H1 (cell line): ENCODE measurements around the gene CNOT10. TPM values are rescaled to one million over a fixed set of nuclear protein-coding genes. Genes with fewer than 3 reads are reported as not detected.

ENCODE experiments used
- CTCF ChIA-PET: fragments of 300-600 bp; sonication (Branson Sonifier 250); formaldehyde crosslinking; loops from one replicate; lab custom pipeline; 2021; ENCODE audit not compliant: partially characterized antibody; lab: Charles Lee
- POLR2A ChIA-PET: fragments of 300-600 bp; sonication (Branson Sonifier 250); formaldehyde crosslinking; loops from one replicate; lab custom pipeline; 2021; ENCODE audit warnings: inconsistent platforms; ENCODE audit not compliant: partially characterized antibody; lab: Charles Lee
- DNase-seq, 2 experiments: peaks; one replicate each; pipeline versions ENCODE4 v3.0.0 to v3.0.0-alpha.2; 2010 to 2022; ENCODE audit warnings: low spot score in 2 of 2, low read depth in 1 of 2, mixed read lengths in 1 of 2
- FAIRE-seq: peaks from 2 replicates; lab custom pipeline; 2011; peaks lifted over from hg19 to GRCh38; lab: Jason Lieb, UNC
- H2AFZ ChIP-seq: 2 replicates; pipeline ENCODE4 v1.8.1; 2012; ENCODE audit warnings: low read length, inconsistent platforms
- H2AK5ac ChIP-seq: 2 replicates; pipeline ENCODE4 v1.6.1; 2013; ENCODE audit warnings: low read depth, low read length
- H2BK120ac ChIP-seq: replicated peaks from 2 replicates; pipeline ENCODE3; 2013; ENCODE audit warnings: low read depth, low read length, inconsistent platforms
- H2BK12ac ChIP-seq: 2 replicates; pipeline ENCODE4 v1.6.1; 2013; ENCODE audit warnings: low read depth, low read length
- H2BK15ac ChIP-seq: 2 replicates; pipeline ENCODE4 v1.6.1; 2013; ENCODE audit warnings: low read length
- H2BK20ac ChIP-seq: 2 replicates; pipeline ENCODE4 v1.6.1; 2013; ENCODE audit warnings: low read length
- H2BK5ac ChIP-seq: 2 replicates; pipeline ENCODE4 v1.6.1; 2013; ENCODE audit warnings: low read depth, low read length
- H3K14ac ChIP-seq: 2 replicates; pipeline ENCODE4 v1.6.1; 2013; ENCODE audit warnings: inconsistent platforms; ENCODE audit not compliant: insufficient read length
- H3K18ac ChIP-seq: 2 replicates; pipeline ENCODE4 v1.6.1; 2013; ENCODE audit warnings: low read length; ENCODE audit errors: extremely low read depth
- H3K23ac ChIP-seq: 2 replicates; pipeline ENCODE4 v1.6.1; 2013; ENCODE audit warnings: inconsistent platforms; ENCODE audit not compliant: insufficient read length
- H3K23me2 ChIP-seq: 2 replicates; pipeline ENCODE4 v1.6.1; 2013; ENCODE audit warnings: low read depth, low read length
- H3K27ac ChIP-seq: 2 replicates; pipeline ENCODE4 v1.6.1; 2011; ENCODE audit warnings: low read depth, low read length, inconsistent platforms
- H3K27me3 ChIP-seq, 4 experiments: replicated peaks in 1 of 4; 1 replicate in 1 of 4; 2 replicates in 3 of 4; pipeline versions ENCODE4 v1.6.1 to v1.8.1; 2011 to 2013; ENCODE audit warnings: low read length in 3 of 4, mild to moderate bottlenecking in 3 of 4, inconsistent platforms in 2 of 4, mixed read lengths in 2 of 4, moderate library complexity in 1 of 4; ENCODE audit not compliant: control insufficient read depth in 3 of 4, insufficient read depth in 3 of 4; ENCODE audit errors: extremely low read depth in 1 of 4
- H3K36me3 ChIP-seq, 4 experiments: 2 replicates each; pipeline versions ENCODE4 v1.6.1 to v1.8.1; 2011 to 2013; ENCODE audit warnings: mild to moderate bottlenecking in 4 of 4, low read length in 3 of 4, moderate library complexity in 2 of 4, control low read depth in 1 of 4, inconsistent platforms in 1 of 4; ENCODE audit not compliant: insufficient read depth in 4 of 4, control insufficient read depth in 2 of 4
- H3K4ac ChIP-seq: replicated peaks from 2 replicates; pipeline ENCODE3; 2013; ENCODE audit warnings: low read length, low read depth, mixed read lengths, inconsistent platforms; ENCODE audit not compliant: insufficient read length
- H3K4me1 ChIP-seq, 4 experiments: replicated peaks in 1 of 4; 1 replicate in 1 of 4; 2 replicates in 3 of 4; pipeline versions ENCODE4 v1.6.1 to v1.8.1; 2011 to 2013; ENCODE audit warnings: low read length in 3 of 4, inconsistent platforms in 2 of 4, mixed read lengths in 1 of 4; ENCODE audit not compliant: insufficient read depth in 4 of 4, control insufficient read depth in 3 of 4
- H3K4me2 ChIP-seq, 2 experiments: 2 replicates each; pipeline versions ENCODE4 v1.6.1 to v1.8.1; 2011 to 2013; ENCODE audit warnings: low read depth in 2 of 2, low read length in 2 of 2, control low read depth in 1 of 2, inconsistent platforms in 1 of 2, mild to moderate bottlenecking in 1 of 2; ENCODE audit not compliant: insufficient read depth in 1 of 2
- H3K4me3 ChIP-seq, 4 experiments: fragments of 200-600, 300-600 bp in 1 of 4; sonication (generic), shearing (Covaris generic), sonication (Bioruptor Twin) in 1 of 4; 2 replicates each; pipeline versions ENCODE4 v1.5.1 to v1.8.1; 2011 to 2016; ENCODE audit warnings: low read length in 4 of 4, low read depth in 3 of 4, control low read depth in 2 of 4, inconsistent platforms in 2 of 4, mild to moderate bottlenecking in 2 of 4, mixed read lengths in 1 of 4, moderate library complexity in 1 of 4; ENCODE audit not compliant: insufficient read depth in 2 of 4; ENCODE audit errors: extremely low read depth in 1 of 4
- H3K56ac ChIP-seq: replicated peaks from 2 replicates; pipeline ENCODE3; 2013; ENCODE audit warnings: low read depth, mild to moderate bottlenecking, mixed read lengths, low read length, inconsistent platforms; ENCODE audit not compliant: insufficient read length
- H3K79me1 ChIP-seq: 2 replicates; pipeline ENCODE4 v1.6.1; 2013; ENCODE audit warnings: low read depth, low read length, control low read depth
- H3K79me2 ChIP-seq, 2 experiments: 2 replicates each; pipeline versions ENCODE4 v1.6.1 to v1.8.1; 2012 to 2013; ENCODE audit warnings: low read length in 2 of 2, mild to moderate bottlenecking in 2 of 2, inconsistent platforms in 1 of 2; ENCODE audit not compliant: insufficient read depth in 2 of 2, control insufficient read depth in 1 of 2
- H3K9ac ChIP-seq, 4 experiments: replicated peaks in 1 of 4; 1 replicate in 1 of 4; 2 replicates in 3 of 4; pipeline versions ENCODE4 v1.6.1 to v1.8.1; 2011 to 2013; ENCODE audit warnings: low read depth in 3 of 4, low read length in 3 of 4, control low read depth in 2 of 4, mild to moderate bottlenecking in 2 of 4, moderate library complexity in 2 of 4, inconsistent platforms in 1 of 4; ENCODE audit errors: extremely low read depth in 1 of 4
- H3K9me3 ChIP-seq, 2 experiments: 2 replicates each; pipeline versions ENCODE4 v1.6.1 to v1.8.1; 2012 to 2013; ENCODE audit warnings: mild to moderate bottlenecking in 2 of 2, moderate library complexity in 2 of 2, control low read depth in 1 of 2, inconsistent platforms in 1 of 2, low read depth in 1 of 2, low read length in 1 of 2, mixed read lengths in 1 of 2; ENCODE audit not compliant: insufficient read depth in 2 of 2
- H4K20me1 ChIP-seq, 2 experiments: replicated peaks in 1 of 2; 2 replicates each; pipeline versions ENCODE3 to v1.8.1; 2011 to 2013; ENCODE audit warnings: inconsistent platforms in 2 of 2, low read length in 2 of 2, mild to moderate bottlenecking in 1 of 2; ENCODE audit not compliant: insufficient read depth in 2 of 2, control insufficient read depth in 1 of 2
- H4K5ac ChIP-seq: 2 replicates; pipeline ENCODE4 v1.6.1; 2013; ENCODE audit warnings: low read length, low read depth, mixed read lengths, inconsistent platforms; ENCODE audit not compliant: insufficient read length
- H4K8ac ChIP-seq: 2 replicates; pipeline ENCODE4 v1.8.0; 2013; ENCODE audit warnings: mild to moderate bottlenecking, moderate library complexity, low read length, inconsistent platforms; ENCODE audit not compliant: insufficient read depth; ENCODE audit errors: extremely low read depth
- H4K91ac ChIP-seq: replicated peaks from 2 replicates; pipeline ENCODE3; 2013; ENCODE audit warnings: low read length, mixed read lengths, inconsistent platforms; ENCODE audit not compliant: insufficient read length
- BRCA1 ChIP-seq: IDR thresholded peaks from 2 replicates; pipeline ENCODE4 v1.6.1; 2012; ENCODE audit warnings: low read depth, low read length, improper control_type of control experiment
- KDM1A ChIP-seq: fragments of 200-600, 300-600 bp; sonication (generic); IDR thresholded peaks from 2 replicates; pipeline ENCODE4 v1.7.1; 2016; ENCODE audit warnings: mild to moderate bottlenecking, low read length, borderline replicate concordance
- NANOG ChIP-seq: IDR thresholded peaks from 2 replicates; pipeline ENCODE4 v1.6.1; 2011; ENCODE audit warnings: low read length, low read depth, mild to moderate bottlenecking, inconsistent platforms; ENCODE audit not compliant: insufficient read depth, poor library complexity, severe bottlenecking
- TBP ChIP-seq: IDR thresholded peaks from 2 replicates; pipeline ENCODE4 v1.6.1; 2011; ENCODE audit warnings: low read depth, low read length, improper control_type of control experiment
- WGBS, 2 experiments: shearing (Covaris generic) in 1 of 2; methylation state at CpG; one replicate each; pipeline versions ENCODE4 v1.1.6 to v1.1.7; 2013 to 2015; ENCODE audit warnings: low lambda C conversion rate in 2 of 2, mixed read lengths in 2 of 2, inconsistent platforms in 1 of 2, low coverage in 1 of 2, missing lambda C conversion rate in 1 of 2; ENCODE audit not compliant: insufficient replicate concordance in 2 of 2, insufficient coverage in 1 of 2, insufficient read length in 1 of 2; ENCODE audit errors: extremely low coverage in 1 of 2, missing lambda C conversion rate in 1 of 2; 5-methylcytosine and 5-hydroxymethylcytosine counted together
- polyA plus RNA-seq, 7 experiments: library from polyadenylated mRNA; depleted of rRNA in 3 of 7; stranded (reverse) in 5 of 7; unstranded in 2 of 7; fragments of >200 nt in 5 of 7; fragments of 200-250 nt in 2 of 7; gene quantifications; 1 replicate in 5 of 7; 2 replicates in 1 of 7; 4 replicates in 1 of 7; pipeline versions ENCODE4 v1.2.1 to v1.2.3, GENCODE V29; 2011 to 2013; ENCODE audit warnings: missing spikeins in 2 of 7, mixed read lengths in 2 of 7
- total RNA-seq: library from RNA; stranded (reverse); fragmentation: NEBNext Ultra II Directional; extraction: Animal tissue kit (Norgen Biotek cat#: 25700); gene quantifications from 2 replicates; pipeline ENCODE4 v1.2.1, GENCODE V29; 2021
- TF ChIP-seq, protein P1 (sequence below): IDR thresholded peaks from 2 replicates; pipeline ENCODE4 v1.6.1; 2012; ENCODE audit warnings: inconsistent platforms

The CNOT10 gene
- total and polyA plus RNA-seq, 2 of the 8 experiments (the other 6 are each of a cell fraction or from before 2014, with no cell fraction given): 39.9 to 55.9 TPM

GRCh38 chr3:32755761-32756160 lies 70.8 kb downstream of the CNOT10 start:
- peaks cover 0 to 9% (median 2%) of the 10 kb centered on the region in 4 experiments; a peak in 3 of 8 replicates for H3K36me3 ChIP-seq
- no peak for DNase-seq
- CTCF ChIA-PET: interaction anchor here (0.6 to 2.0 kb wide), 3 partner anchors 15 to 38 kb away, joined by 4 read pairs; no protein-coding TSS in a partner anchor
- POLR2A ChIA-PET: interaction anchor here (0.6 kb wide), 1 partner anchor 34 kb away, joined by 3 read pairs; no protein-coding TSS in a partner anchor
- no peak overlapping the region for H3K4ac ChIP-seq
- H2BK15ac ChIP-seq: no peak overlapping the region
- no peak overlapping the region for H3K4me2 ChIP-seq
- no peak overlapping the region for H3K27ac ChIP-seq
- H2AFZ ChIP-seq: no peak overlapping the region
- TF ChIP-seq TBP: no peak
- no peak for TF ChIP-seq BRCA1
- TF ChIP-seq KDM1A: no peak
- TF ChIP-seq NANOG: no peak
- TF ChIP-seq, protein P1, sequence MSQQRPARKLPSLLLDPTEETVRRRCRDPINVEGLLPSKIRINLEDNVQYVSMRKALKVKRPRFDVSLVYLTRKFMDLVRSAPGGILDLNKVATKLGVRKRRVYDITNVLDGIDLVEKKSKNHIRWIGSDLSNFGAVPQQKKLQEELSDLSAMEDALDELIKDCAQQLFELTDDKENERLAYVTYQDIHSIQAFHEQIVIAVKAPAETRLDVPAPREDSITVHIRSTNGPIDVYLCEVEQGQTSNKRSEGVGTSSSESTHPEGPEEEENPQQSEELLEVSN: no peak
- TF ChIP-seq, all 59 proteins: peak for 0
- Histone ChIP-seq H2BK120ac (no peak overlapping the region), H3K4me1 (0 out of 7 replicates have a peak, but pooled peaks cover 0 to 4% (median 0%) of the 10 kb centered on the region in 4 experiments), H3K27me3 (no peaks in the 10 kb centered on the region), H3K9ac (no peak overlapping the region), H3K79me1 (no peaks in the 10 kb centered on the region; the same call in 1 of the 2 replicates), H4K8ac (no peak overlapping the region), H3K9me3 (no peaks in the 10 kb centered on the region), H3K4me3 (no peak overlapping the region), H3K18ac (0 out of 2 replicates have a peak overlapping the region, but pooled peaks have one; percentile 15), H4K91ac (no peak overlapping the region), H2AK5ac (no peak overlapping the region), H4K20me1 (no peaks in the 10 kb centered on the region), H3K23me2 (no peaks in the 10 kb centered on the region), H2BK12ac (no peak overlapping the region), H4K5ac (no peak overlapping the region), H3K79me2 (no peaks in the 10 kb centered on the region), H2BK20ac (peak overlapping the region; percentile 51), H3K23ac (peak overlapping the region; percentile 59), H3K14ac (no peak overlapping the region), H3K56ac (no peak overlapping the region), H2BK5ac (peak overlapping the region; percentile 48)
- 88 to 100% methylated on average over 1 to 3 of the region's 3 CpGs for WGBS, 2 experiments
- FAIRE-seq: no peak
